Fibroblast of skin of left quadriceps (primary cell): ENCODE data around the gene NOX1.
"Not testable (repeated sequence)": the region's sequence is repeated elsewhere in the genome, so short reads cannot be mapped to it uniquely, and the experiment has no call there.

ENCODE experiments used
- DNase-seq, 2 experiments: peaks; one replicate each; pipeline ENCODE4 v3.0.0-alpha.2; 2013; ENCODE audit warnings: low read depth in 2 of 2

NOX1 gene

DNA sequence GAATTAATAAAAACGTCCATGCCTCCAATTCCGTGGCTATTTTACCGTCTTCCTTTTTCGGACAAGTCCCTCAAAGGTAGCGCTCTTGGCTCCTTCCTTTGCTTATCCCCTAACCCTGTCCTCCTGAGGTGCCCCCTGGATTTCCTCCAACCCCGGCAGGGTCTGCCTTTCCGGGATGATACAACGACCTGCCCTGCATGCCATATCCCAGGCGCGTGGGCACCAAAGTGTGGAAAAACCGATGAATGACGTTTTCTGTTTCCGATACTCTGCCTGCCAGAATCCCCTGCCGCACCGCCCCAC lies 54.7 kb downstream of the NOX1 start:
- no peak for DNase-seq

DNA sequence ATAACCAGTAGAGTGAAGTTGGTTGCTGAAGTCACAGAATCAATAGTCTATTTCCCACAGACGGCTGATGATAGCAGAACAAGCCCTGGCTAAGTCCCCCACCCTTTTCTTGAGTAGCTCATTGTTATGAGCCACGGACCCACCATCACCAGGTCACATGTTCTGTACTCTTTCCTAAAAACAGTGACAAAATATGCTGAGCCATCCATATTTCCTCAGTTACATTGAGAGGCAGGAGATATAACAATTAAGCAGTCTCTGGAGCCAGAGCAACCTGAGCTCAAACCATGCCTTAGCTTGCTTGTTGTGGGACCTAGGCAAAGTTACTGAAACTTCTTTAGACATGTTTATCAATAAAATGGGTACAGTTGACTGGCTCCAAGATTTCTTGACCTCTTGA lies 56.8 kb downstream of the NOX1 start:
- no peak for DNase-seq

DNA sequence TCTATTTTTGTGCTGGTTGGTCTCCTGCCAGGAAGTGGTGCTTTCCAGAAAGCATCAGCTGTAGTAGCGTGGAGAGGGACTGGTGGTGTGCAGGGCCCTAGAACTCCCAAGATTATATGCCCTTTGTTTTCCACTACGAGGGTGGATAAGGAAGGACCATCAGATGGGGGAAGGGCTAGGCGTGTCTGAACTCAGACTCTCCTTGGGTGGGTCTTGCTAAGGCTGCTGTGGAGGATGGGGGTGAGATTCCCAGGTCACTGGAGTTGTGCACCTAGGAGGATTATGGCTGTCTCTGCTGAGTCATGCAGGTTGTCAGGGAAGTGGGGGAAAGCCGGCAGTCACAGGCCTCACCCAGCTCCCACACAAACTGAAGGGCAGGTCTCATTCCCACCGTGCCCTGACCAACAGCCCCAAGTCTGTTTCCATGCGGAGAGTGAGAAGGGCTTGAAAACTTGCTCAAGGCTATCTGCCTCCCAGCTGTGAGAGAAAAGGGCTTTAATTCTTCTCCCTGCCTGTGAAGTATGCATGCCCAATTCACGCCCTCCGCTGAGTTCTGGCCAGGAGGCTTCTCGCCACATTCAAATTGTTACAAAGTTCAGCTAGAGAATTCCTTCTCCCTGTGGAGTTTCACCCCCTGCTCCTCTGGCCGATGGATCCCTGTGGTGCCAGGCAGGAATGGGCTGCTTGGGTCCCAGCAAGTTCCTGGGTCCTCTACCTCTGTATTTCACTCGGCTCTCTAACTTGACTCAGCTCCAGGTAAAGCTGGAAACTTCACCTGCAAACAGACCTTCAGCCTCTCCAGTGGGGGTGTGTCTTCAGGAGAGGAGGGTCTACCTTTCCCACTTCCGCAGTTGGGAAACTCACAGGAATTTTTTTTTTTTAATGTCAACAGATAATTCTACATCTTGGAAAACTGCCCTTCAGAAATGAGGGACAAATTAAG lies 61.7 kb downstream of the NOX1 start:
- no peak for DNase-seq

DNA sequence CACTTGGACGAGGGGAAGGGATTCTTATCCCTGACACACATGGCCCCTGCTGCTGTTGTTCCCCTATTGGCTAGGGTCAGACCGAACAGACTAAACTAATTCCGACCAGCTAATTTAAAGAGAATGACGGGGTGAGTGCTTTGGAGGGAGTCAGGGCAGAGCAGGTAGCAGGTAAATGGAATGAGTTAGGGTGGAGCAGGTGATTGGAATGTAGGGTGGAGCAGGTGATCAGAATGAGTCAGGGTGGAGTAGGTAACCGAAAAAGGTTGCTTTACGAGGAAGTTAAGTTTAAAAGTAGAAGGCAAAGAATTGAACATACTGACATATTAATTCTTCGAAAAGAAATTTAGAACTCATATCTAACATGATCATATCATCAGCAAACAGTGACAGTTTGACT lies 65.9 kb downstream of the NOX1 start:
- not testable (repeated sequence) for DNase-seq

DNA sequence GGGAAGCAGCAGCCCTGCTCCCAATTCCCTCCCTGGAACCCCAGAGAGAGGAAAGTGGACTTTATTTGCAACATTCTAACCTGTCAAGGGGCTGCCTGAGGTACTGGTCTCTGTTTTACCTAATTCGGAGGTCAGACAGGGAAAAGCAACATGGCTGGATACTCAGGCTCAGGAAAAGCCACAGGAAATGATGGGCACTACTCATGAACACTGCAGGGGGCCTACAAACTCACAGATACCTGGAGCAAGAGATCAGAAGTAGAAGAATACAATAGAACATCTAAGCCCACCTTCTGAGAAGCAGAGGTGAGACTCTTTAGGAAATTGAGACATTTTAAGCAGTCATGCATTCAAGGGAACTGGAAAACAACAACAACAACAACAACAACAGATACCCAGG lies 69.4 kb downstream of the NOX1 start:
- DNase-seq, result no peak

DNA sequence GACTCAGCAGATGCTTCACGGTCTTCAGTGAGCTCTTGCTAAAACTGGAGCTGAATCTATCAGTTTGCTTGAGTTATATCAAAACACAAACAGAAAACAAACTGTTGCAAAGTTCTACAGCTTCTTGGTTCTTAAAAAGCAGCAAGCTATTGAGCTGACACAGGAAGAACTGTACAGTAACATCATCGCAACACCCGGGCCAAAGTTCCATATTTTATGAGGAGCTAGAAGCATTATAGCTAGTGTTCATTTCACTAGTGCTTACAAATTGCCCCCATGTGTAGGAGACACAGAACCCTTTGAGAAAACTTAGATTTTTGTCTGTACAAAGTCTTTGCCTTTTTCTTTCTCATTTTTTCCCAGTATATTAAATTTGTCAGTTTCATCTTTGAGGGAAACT lies 71.3 kb downstream of the NOX1 start:
- no peak for DNase-seq

DNA sequence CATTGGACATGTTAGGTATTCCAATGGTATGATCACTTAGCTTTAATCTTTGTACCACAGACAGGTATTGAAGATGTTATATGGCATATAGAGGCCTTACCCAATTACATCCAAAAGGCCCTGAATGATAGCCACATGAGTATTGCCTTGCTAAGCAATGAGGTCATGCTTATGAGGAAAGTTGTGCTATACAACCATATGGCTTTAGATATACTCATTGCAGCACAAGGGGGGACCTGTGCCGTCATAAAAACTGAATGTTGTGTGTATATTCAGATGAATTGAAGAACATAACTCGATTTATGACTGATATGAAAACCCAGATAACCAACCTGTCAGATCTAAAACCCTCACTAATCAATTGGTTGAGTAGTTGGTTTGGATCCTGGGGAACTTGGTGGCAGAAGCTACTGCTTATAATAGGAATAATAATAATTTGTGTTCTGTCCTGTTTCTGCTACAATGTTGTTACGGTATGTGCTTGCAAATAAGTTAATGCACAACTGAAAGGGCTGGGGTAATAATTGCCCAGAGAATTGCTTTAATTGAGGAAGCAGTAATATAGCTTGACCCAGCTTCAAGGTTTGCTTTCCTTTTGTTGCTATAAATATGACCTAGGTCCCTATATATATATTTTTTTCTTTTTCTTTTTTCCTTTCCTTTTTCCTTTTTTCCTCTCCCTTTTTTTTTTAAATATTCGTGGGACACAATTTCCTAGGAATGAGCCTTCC lies 75.5 kb downstream of the NOX1 start:
- no peak for DNase-seq

DNA sequence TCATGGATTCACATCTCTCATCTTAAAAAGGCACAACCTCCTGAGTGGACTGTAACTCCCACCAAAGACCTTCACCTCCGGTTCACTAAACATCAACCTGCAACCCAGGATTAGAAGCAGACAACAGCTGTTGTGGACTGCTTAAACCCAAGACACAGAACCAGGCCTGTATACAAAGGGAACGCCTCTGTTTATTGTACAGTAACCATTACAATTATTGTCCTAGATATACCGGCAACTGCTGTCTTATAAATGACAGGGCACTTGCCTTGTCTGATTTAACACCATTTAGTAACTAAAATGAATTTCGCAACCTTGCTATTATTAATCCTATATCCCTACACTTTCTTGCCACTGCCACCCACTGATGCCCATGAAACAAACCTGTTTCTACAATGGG lies 76.8 kb downstream of the NOX1 start:
- no peak for DNase-seq

DNA sequence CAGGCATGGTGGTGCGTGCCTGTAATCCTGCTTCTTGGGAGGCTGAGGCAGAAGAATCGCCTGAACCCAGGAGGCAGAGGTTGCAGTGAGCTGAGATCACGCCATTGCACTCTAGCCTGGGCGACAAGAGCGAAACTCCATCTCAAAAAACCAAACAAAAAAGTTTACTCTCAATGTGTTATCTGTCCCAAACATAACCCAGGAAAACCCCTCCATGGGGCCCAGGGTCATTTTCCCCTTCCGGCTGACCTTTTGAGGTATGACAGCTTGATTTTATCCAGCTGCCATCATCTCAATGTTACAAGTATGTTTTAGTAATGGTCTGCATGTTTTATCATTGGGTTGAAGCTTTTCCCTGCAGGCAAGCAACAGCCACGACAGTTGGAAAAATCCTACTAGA lies 77.8 kb downstream of the NOX1 start:
- not testable (repeated sequence) for DNase-seq
